Thoracic aorta (tissue), 2 donors: Measurements from ENCODE around the gene TCL1B. TPM values are rescaled to one million over a fixed set of nuclear protein-coding genes. Genes with fewer than 3 reads are reported as not detected.

Experiments used
- ATAC-seq: fragments of 150-250 bp; one replicate; pipeline ENCODE4 v1.8.0; 2017; ENCODE audit warnings: low read depth; ENCODE audit not compliant: insufficient number of reproducible peaks, low FRiP score
- DNase-seq: peaks from one replicate; pipeline ENCODE4 v3.0.0-alpha.2; 2020; ENCODE audit warnings: low spot score
- H3K27ac ChIP-seq, 2 donors: fragments of 200-600 bp; sonication (generic); 1 replicate in 1 of 2; 2 replicates in 1 of 2; pipeline ENCODE4 v1.5.1; 2016; ENCODE audit warnings: mild to moderate bottlenecking in 2 of 2, moderate library complexity in 2 of 2
- H3K27me3 ChIP-seq: fragments of 200-600 bp; sonication (generic); replicated peaks from 2 replicates; pipeline ENCODE4 v1.6.0; 2016; ENCODE audit warnings: mild to moderate bottlenecking; ENCODE audit not compliant: insufficient read depth
- H3K36me3 ChIP-seq: fragments of 200-600 bp; sonication (generic); one replicate; pipeline ENCODE4 v1.5.1; 2016
- H3K4me1 ChIP-seq, 2 donors: fragments of 200-600 bp; sonication (generic); 1 replicate in 1 of 2; 2 replicates in 1 of 2; pipeline versions ENCODE4 v1.5.1 to v1.6.0; 2016; ENCODE audit warnings: low read depth in 2 of 2, mild to moderate bottlenecking in 1 of 2; ENCODE audit not compliant: control insufficient read depth in 1 of 2
- H3K4me3 ChIP-seq: fragments of 200-600 bp; sonication (generic); 2 replicates; pipeline ENCODE4 v1.5.1; 2016; ENCODE audit warnings: mild to moderate bottlenecking
- H3K9me3 ChIP-seq: fragments of 200-600 bp; sonication (generic); 2 replicates; pipeline ENCODE4 v1.5.1; 2016
- CTCF ChIP-seq: fragments of 200-600 bp; sonication (generic); IDR thresholded peaks from one replicate; pipeline ENCODE4 v1.5.1; 2019; ENCODE audit warnings: antibody characterized with exemption
- total RNA-seq, 2 donors: library from RNA; depleted of rRNA; stranded (reverse); fragments of >200 nt; gene quantifications; one replicate each; pipeline versions ENCODE4 v1.1.0 to v1.2.3, GENCODE V29; 2016

Gene TCL1B
- total RNA-seq, 2 donors from 2014 or later: not detected

GRCh38 chr14:95657454-95657853 is 28.8 kb upstream of the TCL1B start:
- no peak overlapping the region for H3K4me3 ChIP-seq
- ATAC-seq (no peak), DNase-seq (no peak)
- H3K4me1 ChIP-seq: peaks cover 4 to 9% of the 10 kb centered on the region in 2 donors
- no peaks in the 10 kb centered on the region for H3K27me3 ChIP-seq
- H3K27ac ChIP-seq: no peak overlapping the region
- TF ChIP-seq CTCF: no peak
- H3K36me3 ChIP-seq: no peaks in the 10 kb centered on the region
- H3K9me3 ChIP-seq: no peaks in the 10 kb centered on the region

GRCh38 chr14:95659293-95659989 is 26.8 kb upstream of the TCL1B start:
- Histone ChIP-seq H3K27ac (no peak overlapping the region), H3K4me1 (peaks cover 5 to 24% of the 10 kb centered on the region in 2 donors), H3K9me3 (no peaks in the 10 kb centered on the region), H3K27me3 (no peaks in the 10 kb centered on the region), H3K36me3 (no peaks in the 10 kb centered on the region), H3K4me3 (no peak overlapping the region)
- no peak for ATAC-seq
- TF ChIP-seq CTCF: no peak
- DNase-seq: no peak

GRCh38 chr14:95659990-95660385 is 26.2 kb upstream of the TCL1B start:
- Histone ChIP-seq H3K9me3 (no peaks in the 10 kb centered on the region), H3K27ac (no peak overlapping the region), H3K36me3 (no peaks in the 10 kb centered on the region), H3K4me1 (peaks cover 5 to 24% of the 10 kb centered on the region in 2 donors), H3K4me3 (no peak overlapping the region), H3K27me3 (no peaks in the 10 kb centered on the region)
- DNase-seq: no peak
- no peak for ATAC-seq
- no peak for TF ChIP-seq CTCF

GRCh38 chr14:95660651-95661515 is 25.3 kb upstream of the TCL1B start:
- H3K27me3 ChIP-seq: no peaks in the 10 kb centered on the region
- H3K36me3 ChIP-seq: no peaks in the 10 kb centered on the region
- H3K9me3 ChIP-seq: no peaks in the 10 kb centered on the region
- no peak overlapping the region for H3K27ac ChIP-seq
- H3K4me1 ChIP-seq: peaks cover 5 to 24% of the 10 kb centered on the region in 2 donors
- TF ChIP-seq CTCF: no peak
- DNase-seq: no peak
- ATAC-seq: no peak
- no peak overlapping the region for H3K4me3 ChIP-seq
